Hepatic stellate cell (primary cell): ENCODE results near the gene SFT2D1.

ENCODE experiments used
- DNase-seq: peaks from one replicate; pipeline ENCODE4 v3.0.0; 2011; ENCODE audit warnings: low spot score

Gene SFT2D1

GRCh38 chr6:166307082-166308032 lies 35.0 kb downstream of the SFT2D1 start:
- DNase-seq, result no peak

GRCh38 chr6:166306378-166307081 lies 35.8 kb downstream of the SFT2D1 start:
- no peak for DNase-seq

DNA sequence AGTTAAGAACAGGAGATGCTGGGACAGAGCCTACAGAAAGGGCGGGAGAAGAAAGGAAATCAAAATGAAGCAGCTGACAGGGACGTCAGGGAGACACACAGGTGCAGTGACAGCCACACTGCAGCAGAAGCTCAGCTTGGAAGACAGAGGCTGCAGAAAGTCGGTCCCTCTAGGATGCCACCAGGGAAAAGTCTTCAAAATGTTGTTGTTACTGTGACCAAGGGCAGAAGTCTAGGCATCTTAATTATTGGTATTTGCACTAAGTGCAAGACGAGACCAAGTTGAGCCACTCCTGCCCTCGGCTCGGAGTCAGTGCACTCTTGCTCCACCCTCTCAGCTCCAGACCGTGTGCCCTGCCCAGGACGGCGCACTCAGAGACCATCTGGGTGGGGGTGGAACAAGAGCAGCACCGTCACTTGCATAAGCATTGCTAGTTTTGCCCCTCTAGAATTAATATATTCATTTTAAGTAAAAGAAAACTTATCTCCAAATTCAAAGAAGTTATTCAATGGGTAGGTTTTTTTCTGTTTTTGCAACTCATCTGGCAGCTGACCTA lies 36.7 kb downstream of the SFT2D1 start:
- DNase-seq, result no peak

DNA sequence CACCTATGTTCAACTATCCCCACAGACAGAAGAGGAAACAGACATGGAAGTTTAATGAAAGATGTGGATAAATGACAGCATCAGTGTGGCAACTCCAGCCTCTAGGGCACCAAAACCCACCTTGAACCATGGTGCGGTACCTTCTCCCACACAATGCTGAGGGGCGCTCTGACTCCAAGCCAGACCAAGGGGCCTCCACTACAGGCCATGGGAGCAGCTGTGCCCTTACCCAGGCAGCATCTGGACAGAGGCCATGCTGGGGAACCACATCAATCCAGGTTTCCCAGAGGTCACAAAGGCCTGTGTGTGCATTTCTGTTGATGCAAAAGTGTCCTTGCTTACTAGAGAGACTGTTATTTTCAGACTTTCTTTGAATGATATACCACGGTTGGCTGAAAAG lies 38.2 kb downstream of the SFT2D1 start:
- no peak for DNase-seq

DNA sequence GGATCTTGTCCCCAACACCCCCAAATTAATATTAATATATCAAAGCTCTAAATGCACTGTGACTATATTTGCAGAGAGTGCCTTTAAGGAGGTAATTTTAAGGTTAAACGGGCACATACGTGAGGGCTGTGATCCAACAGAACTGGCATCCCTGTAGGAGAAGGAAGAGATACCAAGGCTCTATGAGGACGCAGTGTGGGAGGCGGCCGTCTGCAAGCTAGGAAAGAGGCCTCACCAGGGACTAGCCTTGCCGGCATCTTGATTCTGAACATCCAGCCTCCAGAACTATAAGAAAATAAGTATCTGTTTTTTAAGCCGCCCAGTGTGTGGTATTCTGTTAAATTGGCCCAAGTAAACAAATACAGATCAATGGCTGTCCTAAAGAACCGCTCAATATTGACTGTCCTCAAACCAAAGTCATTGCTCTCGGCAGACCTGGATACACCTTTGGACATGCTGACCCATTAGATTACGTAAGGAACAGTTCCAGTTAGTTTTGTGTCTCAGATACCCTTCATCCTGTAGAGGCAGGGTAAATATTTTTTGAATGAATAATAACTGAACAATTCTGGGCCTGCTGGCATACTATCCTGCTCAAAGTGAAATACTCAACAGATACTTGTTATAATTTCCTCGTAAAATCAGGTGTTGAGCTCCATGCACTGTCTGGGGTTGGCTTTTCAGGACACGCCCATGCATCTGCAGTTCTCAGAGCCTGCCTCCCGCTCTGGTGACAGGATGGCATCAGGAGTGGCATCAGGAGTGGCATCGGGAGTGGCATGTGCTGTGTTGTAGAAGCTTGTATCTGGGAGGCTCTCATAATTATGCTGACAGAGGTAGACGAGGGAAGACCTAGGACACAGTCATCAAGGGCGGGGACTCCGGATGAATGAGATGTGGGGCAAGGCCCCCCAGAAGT lies 40.5 kb downstream of the SFT2D1 start:
- DNase-seq, result no peak

DNA sequence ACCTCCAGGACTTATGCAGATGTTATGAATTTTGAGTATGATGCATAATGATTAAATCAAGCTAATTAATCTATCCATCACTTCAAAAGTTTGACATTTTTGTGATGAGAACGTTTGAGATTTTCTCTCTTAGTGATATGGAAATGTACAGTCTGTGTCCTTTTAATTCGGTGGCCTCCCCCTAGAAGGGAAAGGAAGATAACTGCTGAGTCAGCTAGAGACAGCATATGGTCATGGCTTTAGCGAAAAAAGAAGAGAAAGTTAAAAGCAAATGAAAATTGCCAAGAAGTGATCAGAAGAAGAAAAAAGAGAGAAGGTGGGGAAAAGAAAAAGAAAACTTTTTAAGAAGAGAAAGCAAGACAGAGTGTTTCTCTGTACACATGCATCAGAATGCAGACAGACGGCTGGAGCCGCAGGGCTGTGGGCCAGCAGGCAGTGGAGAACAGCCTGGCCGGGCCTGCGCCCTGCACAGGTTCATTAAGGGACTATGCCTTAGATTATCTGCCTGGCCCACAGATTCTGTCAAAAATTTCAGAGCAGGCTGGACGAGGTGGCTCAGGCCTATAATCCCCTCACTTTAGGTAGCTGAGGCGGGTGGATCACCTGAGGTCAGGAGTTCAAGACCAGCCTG lies 41.9 kb downstream of the SFT2D1 start:
- DNase-seq, result no peak

GRCh38 chr6:166297606-166298005 lies 44.7 kb downstream of the SFT2D1 start:
- no peak for DNase-seq

DNA sequence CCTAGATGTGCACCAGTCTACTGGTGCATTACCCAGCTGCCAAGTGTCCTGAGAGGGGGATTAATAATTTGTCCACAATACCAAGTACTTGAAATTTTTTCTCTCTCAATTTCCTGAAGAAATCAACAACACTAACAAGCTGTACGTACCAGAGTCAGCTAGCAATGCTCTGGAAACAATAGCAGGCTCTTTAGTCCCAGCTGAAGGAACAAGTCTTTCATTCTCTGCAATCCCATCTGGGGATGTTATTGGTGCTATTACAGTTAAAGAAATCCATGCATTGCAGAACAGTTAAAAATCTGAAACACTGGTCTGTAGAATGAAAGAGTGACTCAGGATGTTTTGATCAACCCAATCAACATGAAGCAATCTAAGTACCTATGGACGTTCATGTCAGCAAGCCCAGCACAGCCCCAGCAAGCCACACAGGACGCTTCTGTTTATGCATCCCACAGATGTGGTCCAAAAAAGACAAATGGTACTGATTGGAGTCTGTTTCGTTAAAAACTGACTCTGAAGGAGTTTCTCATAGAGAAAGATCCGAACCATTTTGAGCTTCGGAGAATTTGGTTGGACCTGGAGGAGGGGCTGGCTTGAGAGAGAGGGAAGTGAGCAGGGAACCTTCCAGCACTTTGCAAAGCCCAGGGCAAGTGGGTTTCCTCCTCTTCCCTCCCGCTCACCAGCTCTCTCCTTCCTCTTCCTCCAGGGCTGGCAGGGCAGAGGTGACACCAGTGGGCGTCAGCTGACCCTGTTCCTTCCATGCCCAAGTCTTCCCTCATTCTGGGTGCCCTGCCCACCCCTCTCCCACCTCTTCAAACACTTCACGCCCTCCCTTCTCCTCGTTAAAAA lies 46.1 kb downstream of the SFT2D1 start:
- no peak for DNase-seq

- no peak for DNase-seq
Observed at GRCh38 chr6:166293731-166294584, 48.4 kb downstream of the SFT2D1 start.

- no peak for DNase-seq
Observed at GRCh38 chr6:166289207-166290060, 52.9 kb downstream of the SFT2D1 start.

GRCh38 chr6:166286839-166287271 lies 55.5 kb downstream of the SFT2D1 start:
- no peak for DNase-seq

DNA sequence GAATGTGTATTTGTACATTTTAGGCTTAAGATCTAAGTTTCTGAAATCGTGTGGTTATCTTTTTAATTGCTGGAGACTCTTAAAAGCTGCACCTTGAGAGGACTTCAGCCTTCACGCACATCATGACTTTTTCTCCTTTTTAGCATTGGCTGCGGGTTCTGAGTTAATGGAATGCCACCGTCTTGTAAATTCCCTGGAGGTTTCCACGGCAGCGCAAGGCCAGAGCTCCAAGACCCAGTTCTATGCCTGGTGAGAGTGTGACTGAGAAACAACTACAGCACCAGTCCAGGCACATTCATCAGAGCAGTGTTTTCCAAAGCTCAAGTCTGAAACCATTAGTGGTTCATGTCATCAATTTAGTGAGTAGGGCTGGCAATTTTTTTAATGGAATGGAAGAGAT lies 57.1 kb downstream of the SFT2D1 start:
- no peak for DNase-seq

DNA sequence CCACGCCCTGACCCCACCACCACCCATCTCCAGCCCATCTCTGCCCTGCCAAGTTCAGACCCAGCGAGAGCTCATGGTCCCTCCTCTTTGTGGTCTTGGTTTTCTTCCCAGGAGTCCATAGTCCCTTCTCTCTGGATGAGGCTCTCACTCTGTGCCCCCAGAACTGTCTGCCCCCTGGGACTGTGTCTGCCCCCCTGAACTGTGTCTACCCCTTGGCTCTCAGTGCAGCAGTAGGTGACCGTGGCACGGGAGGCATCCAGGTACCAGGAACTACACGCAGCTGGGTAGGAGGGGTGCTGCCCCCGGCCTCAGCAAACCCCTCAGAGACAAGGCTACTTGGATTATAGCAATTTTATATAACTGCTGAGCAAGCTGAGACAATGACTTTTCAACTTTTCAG lies 57.7 kb downstream of the SFT2D1 start:
- DNase-seq, result no peak

DNA sequence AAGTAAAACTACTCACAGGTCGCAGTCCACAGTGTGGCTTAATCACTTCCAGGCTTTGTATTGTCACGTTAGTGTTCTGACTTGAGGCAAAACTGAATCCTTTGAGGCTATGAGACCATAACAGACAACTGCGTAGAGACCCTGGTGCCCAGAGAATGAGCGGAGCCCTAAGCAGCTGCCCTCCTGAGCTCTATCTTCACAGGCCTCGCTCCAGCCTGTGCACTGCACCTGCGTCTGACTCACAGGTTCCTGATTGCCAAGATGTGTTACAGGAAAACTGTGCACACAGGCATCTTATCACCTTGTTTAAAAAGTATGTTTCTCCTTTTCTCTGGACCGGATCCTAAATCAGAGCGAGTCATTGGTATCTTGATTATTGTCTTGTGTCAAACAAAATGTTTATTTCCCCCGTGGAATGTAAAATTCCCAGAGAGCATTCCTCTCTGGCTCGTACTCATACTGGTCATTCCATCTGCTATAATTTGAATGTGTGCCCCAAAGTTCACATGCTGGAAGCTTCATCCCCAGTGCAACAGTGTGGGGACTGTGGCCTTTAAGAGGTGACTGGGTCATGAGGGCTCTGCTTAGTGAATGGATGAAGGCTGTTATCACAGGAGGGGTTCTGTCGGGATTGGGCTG lies 59.8 kb downstream of the SFT2D1 start:
- no peak for DNase-seq

GRCh38 chr6:166281104-166281503 lies 61.2 kb downstream of the SFT2D1 start:
- DNase-seq, result no peak

DNA sequence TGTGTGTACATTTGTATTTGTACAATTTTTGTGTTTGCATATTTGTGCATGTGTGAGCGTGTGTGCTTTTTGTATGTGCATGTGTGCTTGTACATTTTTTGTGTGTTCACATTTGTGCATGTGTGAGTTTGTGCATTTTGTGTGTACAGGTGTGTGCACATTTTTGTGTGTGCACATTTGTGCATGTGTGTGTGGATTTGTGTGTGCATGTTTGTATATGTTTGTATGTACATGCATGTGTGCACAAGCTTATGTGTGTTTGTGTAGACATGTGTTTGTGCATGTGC lies 63.0 kb downstream of the SFT2D1 start:
- no peak for DNase-seq

GRCh38 chr6:166278579-166279392 lies 63.6 kb downstream of the SFT2D1 start:
- DNase-seq, result no peak
